Body of pancreas (tissue), 4 donors: ENCODE measurements around the gene HTR1D. TPM values are rescaled to one million over a fixed set of nuclear protein-coding genes. Genes with fewer than 3 reads are reported as not detected.
"Not testable (repeated sequence)": the region's sequence is repeated elsewhere in the genome, so short reads cannot be mapped to it uniquely, and the experiment has no call there.

ENCODE experiments used
- ATAC-seq: fragments of 150-250 bp; one replicate; pipeline ENCODE4 v1.9.1; 2016
- DNase-seq, 4 donors: peaks; one replicate each; pipeline ENCODE4 v3.0.0-alpha.2; 2019
- H3K27ac ChIP-seq, 4 donors: fragments of 200-600 bp; sonication (generic); 1 replicate in 3 of 4; 2 replicates in 1 of 4; pipeline versions ENCODE4 v1.5.1 to v1.6.1; 2016 to 2019; ENCODE audit warnings: mild to moderate bottlenecking in 1 of 4, mixed read lengths in 1 of 4, moderate library complexity in 1 of 4
- H3K27me3 ChIP-seq, 2 donors: fragments of 200-600 bp; sonication (generic); one replicate each; pipeline ENCODE4 v1.6.0; 2016; ENCODE audit warnings: mild to moderate bottlenecking in 1 of 2
- H3K36me3 ChIP-seq, 2 donors: fragments of 200-600 bp; sonication (generic); replicated peaks in 1 of 2; 2 replicates each; pipeline ENCODE4 v1.5.1; 2016; ENCODE audit warnings: low read depth in 2 of 2; ENCODE audit not compliant: insufficient read depth in 1 of 2
- H3K4me1 ChIP-seq: fragments of 200-600 bp; sonication (generic); one replicate; pipeline ENCODE4 v1.6.0; 2016
- H3K4me3 ChIP-seq, 2 donors: fragments of 200-600 bp; sonication (generic); 1 replicate in 1 of 2; 2 replicates in 1 of 2; pipeline ENCODE4 v1.5.1; 2016 to 2019
- H3K9me3 ChIP-seq, 3 donors: fragments of 200-600 bp; sonication (generic); 1 replicate in 2 of 3; 2 replicates in 1 of 3; pipeline ENCODE4 v1.5.1; 2016
- POLR2A ChIP-seq, 3 donors: fragments of 450-650 bp; IDR thresholded peaks; one replicate each; pipeline ENCODE4 v1.6.1; 2016; ENCODE audit warnings: antibody characterized with exemption in 3 of 3, mild to moderate bottlenecking in 2 of 3
- WGBS, 2 donors: methylation state at CpG; one replicate each; pipeline ENCODE4 v1.1.5; 2017; 5-methylcytosine and 5-hydroxymethylcytosine counted together
- intact Hi-C: fragments of 100-400 bp; cut with DNase I; formaldehyde crosslinking; loops from one replicate; pipeline ENCODE4 v1.15.1; 2023
- total RNA-seq, 2 donors: library from RNA; depleted of rRNA; stranded (reverse); fragments of >200 nt; gene quantifications; one replicate each; pipeline ENCODE4 v1.1.0, GENCODE V29; 2016
- TF ChIP-seq, protein P1 (sequence below), 7 experiments: fragments of 450-650 bp in 4 of 7; fragments of 200-600 bp in 3 of 7; sonication (generic) in 3 of 7; IDR thresholded peaks; one replicate each; pipeline ENCODE4 v1.5.1; 2016 to 2019; ENCODE audit warnings: antibody characterized with exemption in 7 of 7

Gene HTR1D
- total RNA-seq, 2 donors from 2014 or later = not detected

DNA sequence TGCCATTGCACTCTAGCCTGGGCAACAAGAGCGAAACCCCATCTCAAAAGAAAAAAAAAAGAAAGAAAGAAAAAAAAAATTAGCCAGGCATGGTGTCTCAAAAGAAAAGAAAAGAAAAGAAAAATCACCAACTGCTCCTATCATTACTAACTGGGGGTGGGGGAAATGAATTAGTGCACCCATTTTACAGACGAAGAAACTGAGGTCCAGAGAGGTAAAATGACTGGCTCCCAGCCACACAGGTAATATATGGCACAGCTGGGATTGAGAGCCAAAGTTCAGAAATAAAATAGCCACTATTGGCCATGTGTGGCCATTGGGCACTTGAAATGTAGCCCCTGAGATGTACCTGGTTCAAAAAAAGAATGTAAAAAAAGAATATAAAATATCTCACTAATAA, 8.8 kb downstream of the HTR1D start:
- DNase-seq (no peak), ATAC-seq (no peak)
- H3K9me3 ChIP-seq = no peaks in the 10 kb centered on the region
- H3K27ac ChIP-seq = no peak overlapping the region
- TF ChIP-seq, protein P1, sequence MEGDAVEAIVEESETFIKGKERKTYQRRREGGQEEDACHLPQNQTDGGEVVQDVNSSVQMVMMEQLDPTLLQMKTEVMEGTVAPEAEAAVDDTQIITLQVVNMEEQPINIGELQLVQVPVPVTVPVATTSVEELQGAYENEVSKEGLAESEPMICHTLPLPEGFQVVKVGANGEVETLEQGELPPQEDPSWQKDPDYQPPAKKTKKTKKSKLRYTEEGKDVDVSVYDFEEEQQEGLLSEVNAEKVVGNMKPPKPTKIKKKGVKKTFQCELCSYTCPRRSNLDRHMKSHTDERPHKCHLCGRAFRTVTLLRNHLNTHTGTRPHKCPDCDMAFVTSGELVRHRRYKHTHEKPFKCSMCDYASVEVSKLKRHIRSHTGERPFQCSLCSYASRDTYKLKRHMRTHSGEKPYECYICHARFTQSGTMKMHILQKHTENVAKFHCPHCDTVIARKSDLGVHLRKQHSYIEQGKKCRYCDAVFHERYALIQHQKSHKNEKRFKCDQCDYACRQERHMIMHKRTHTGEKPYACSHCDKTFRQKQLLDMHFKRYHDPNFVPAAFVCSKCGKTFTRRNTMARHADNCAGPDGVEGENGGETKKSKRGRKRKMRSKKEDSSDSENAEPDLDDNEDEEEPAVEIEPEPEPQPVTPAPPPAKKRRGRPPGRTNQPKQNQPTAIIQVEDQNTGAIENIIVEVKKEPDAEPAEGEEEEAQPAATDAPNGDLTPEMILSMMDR (IDR thresholded peaks at IDR 0.05) = no peak
- no peaks in the 10 kb centered on the region for H3K4me1 ChIP-seq
- H3K36me3 ChIP-seq = no peaks in the 10 kb centered on the region
- 74 to 75% methylated on average over 2 of the region's 2 CpGs for WGBS, 2 donors
- intact Hi-C loops = no loop called here
- no peaks in the 10 kb centered on the region for H3K27me3 ChIP-seq
- H3K4me3 ChIP-seq = no peak overlapping the region

DNA sequence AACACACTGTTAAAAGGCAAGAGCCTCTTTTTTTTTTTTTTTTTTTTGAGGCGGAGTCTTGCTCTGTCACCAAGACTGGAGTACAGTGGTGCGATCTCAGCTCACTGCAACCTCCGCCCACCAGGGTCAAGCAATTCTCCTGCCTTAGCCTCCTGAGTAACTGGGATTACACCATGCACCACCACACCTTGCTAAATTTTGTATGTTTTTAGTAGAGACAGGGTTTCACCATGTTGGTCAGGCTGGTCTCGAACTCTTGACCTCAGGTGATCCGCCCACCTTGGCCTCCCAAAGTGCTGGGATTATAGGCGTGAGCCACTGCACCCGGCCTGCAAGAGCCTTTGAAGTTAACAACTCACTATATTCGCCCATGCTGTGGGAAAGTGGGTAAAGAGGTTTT, 9.6 kb downstream of the HTR1D start:
- H3K27ac ChIP-seq, DNase-seq, intact Hi-C loops, H3K27me3 ChIP-seq, ATAC-seq, H3K36me3 ChIP-seq, H3K4me1 ChIP-seq, H3K9me3 ChIP-seq, H3K4me3 ChIP-seq: not testable (repeated sequence)
- WGBS, 2 donors = 86% methylated on average over 7 to 8 of the region's 8 CpGs

DNA sequence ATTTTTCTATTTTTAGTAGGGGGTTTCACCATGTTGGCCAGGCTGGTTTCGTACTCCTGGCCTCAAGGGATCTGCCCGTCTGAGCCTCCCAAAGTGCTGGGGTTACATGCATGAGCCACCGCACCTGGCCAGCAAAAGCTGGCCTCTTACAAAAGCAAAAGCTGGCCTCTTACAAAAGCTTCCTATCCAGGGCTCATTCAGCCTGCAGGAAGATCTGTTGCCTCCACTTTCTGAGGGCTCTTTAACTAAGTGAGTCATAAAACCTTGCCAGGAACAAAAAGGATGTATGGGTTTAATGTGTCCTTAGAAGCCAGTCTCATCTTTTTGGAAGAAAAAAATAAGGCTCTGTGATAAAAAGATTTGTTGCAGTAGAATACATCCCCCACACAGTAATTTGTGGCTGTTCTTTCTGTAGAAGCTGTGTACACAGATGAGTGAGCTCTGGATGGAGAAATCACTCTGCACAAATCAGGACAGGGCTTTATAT, 15.0 kb downstream of the HTR1D start:
- no peak for ATAC-seq
- WGBS, 2 donors = 63 to 84% methylated on average over 3 of the region's 3 CpGs

DNA sequence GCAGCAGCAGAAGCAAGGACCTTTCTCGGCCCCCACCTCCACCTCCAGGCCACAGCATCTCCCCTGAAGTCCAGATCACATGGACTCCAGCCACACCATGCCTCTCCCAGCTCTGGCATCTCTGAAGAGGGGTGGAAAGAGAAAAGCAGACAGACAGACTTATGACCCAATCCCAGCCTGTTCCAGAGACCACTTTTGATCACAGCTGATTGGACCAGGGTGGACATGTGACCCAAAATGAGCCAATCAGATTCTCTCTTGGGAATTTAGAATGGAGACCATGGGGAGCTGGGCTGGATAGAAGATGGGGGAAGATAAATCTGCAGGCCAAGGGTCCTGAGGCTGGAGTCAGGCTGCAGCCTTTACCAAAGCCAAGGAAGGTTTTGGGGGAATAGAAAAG, 16.4 kb downstream of the HTR1D start:
- TF ChIP-seq, protein P1 (IDR thresholded peaks at IDR 0.05) = no peak
- no peak for TF ChIP-seq POLR2A (IDR thresholded peaks at IDR 0.05)
- H3K36me3 ChIP-seq = no peaks in the 10 kb centered on the region
- ATAC-seq (no peak), DNase-seq (no peak)
- no peaks in the 10 kb centered on the region for H3K27me3 ChIP-seq
- 55 to 79% methylated on average over 1 of the region's 1 CpG for WGBS, 2 donors
- intact Hi-C loops = no loop called here
- no peaks in the 10 kb centered on the region for H3K4me1 ChIP-seq
- no peak overlapping the region for H3K27ac ChIP-seq
- no peak overlapping the region for H3K4me3 ChIP-seq
- no peaks in the 10 kb centered on the region for H3K9me3 ChIP-seq

More for the DNA sequence above, 15.0 kb downstream of the HTR1D start:
- no peak for DNase-seq
- Histone ChIP-seq H3K9me3 (no peaks in the 10 kb centered on the region), H3K27me3 (no peaks in the 10 kb centered on the region), H3K27ac (no peak overlapping the region), H3K4me1 (no peaks in the 10 kb centered on the region), H3K36me3 (no peaks in the 10 kb centered on the region), H3K4me3 (no peak overlapping the region)
- intact Hi-C loops = no loop called here
- TF ChIP-seq, protein P1 (IDR thresholded peaks at IDR 0.05) = no peak
- no peak for TF ChIP-seq POLR2A (IDR thresholded peaks at IDR 0.05)

GRCh38 chr1:23198373-23198772, 18.9 kb downstream of the HTR1D start:
- Histone ChIP-seq H3K9me3 (no peaks in the 10 kb centered on the region), H3K4me3 (no peak overlapping the region), H3K27ac (no peak overlapping the region), H3K4me1 (no peaks in the 10 kb centered on the region), H3K36me3 (no peaks in the 10 kb centered on the region), H3K27me3 (no peaks in the 10 kb centered on the region)
- TF ChIP-seq POLR2A (IDR thresholded peaks at IDR 0.05) = no peak
- TF ChIP-seq, protein P1 (IDR thresholded peaks at IDR 0.05) = no peak
- 48 to 56% methylated on average over 4 of the region's 4 CpGs for WGBS, 2 donors
- ATAC-seq (no peak), DNase-seq (no peak)
- intact Hi-C loops = no loop called here
